NCI-H82 (cell line): Measurements from ENCODE around the gene OOSP4A.
A peak's percentile ranks its signal among the peaks of the same experiment; 100 is the strongest.
"Not testable (repeated sequence)": the region's sequence is repeated elsewhere in the genome, so short reads cannot be mapped to it uniquely, and the experiment has no call there.

Experiments used
- DNase-seq: peaks from one replicate; lab custom pipeline; 2025; lab: John Stamatoyannopoulos, UW

OOSP4A gene

GRCh38 chr11:59981106-59981770 lies 17.4 kb downstream of the OOSP4A start:
- no peak for DNase-seq

DNA sequence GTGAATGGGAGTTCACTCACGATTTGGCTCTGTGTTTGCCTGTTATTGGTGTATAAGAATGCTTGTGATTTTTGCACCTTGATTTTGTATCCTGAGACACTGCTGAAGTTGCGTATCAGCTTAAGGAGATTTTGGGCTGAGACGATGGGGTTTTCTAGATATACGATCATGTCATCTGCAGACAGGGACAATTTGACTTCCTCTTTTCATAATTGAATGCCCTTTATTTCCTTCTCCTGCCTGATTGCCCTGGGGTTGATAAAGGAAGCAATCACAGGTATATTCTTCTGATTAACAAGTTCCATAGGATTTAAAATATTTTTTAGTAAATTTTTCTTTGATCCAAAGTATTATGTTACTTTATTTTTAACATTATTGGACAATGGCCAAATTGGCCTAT lies 18.2 kb downstream of the OOSP4A start:
- DNase-seq, result not testable (repeated sequence)

DNA sequence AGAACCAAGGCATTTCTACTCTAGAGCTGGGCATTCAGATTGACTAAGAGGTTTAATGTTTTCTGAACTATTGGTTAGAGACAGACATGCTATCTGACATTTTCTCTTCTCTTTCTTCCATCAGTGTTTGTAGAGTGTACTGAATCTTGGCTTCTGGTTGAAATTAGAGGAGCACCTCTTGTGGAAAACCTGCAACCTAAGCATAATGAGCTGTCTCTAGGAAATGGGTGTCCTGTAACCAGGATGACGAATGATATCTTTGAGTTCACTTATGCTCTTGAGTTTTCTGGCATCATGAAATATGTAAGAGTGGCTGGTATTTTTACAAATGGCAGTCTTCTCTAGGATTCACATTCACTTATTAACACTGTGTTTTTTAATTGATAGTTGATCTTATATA lies 19.4 kb downstream of the OOSP4A start:
- DNase-seq, result no peak

DNA sequence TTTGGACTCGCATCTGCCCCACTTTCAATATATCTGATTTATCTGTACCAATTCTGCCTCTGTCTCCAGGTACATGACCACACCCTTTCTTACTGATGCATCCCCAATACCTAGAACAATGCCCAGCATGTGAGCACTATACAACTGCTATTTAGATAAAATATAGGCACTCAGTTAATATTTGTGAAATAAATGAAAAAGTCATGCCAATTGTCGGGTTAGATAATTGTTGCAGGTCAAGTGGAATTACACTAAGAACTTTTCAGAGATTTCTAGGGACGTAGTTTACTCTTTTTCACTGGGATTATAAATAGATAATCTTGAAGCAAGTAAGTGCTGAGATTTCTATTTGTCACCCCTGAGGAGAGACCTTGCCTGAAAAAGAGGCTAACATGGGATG lies 20.5 kb downstream of the OOSP4A start:
- DNase-seq, result no peak

DNA sequence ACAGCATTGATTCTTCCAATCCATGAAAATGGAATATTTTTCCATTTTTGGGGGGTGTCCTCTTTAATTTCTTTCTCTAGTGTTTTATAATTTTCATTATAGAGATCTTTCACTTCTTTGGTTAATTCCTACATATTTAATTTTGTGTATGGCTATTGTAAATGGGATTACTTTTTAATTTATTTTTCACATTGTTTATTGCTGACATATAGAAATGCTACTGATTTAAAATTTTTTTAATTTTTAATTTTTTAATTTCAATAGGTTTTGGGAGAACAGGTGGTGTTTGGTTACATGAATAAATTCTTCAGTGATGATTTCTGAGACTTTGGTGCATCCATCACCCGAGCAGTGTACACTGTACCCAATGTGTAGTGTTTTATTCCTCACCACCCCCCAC lies 26.6 kb downstream of the OOSP4A start:
- no peak for DNase-seq

GRCh38 chr11:59992425-59992824 lies 28.6 kb downstream of the OOSP4A start:
- no peak for DNase-seq

DNA sequence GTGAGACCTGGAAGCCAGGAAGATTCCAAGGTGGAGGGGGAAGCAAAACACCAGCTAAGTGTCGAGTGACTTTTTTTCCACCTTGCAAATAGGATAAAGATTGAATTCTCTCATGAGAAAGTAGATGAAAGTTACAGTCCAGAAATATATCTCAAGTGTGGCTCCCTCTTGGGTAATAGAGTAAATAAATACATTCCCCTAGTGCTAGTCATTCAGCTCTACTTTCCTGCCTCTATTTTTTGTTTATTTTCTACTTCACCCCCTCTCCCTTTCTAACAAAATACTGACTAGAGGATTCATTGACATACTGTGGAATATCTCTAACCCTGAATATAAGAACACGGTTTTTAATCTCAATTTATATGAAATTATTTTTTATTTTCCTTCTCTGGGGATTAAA lies 34.0 kb downstream of the OOSP4A start:
- no peak for DNase-seq

- peak; percentile 60 for DNase-seq
Observed at GRCh38 chr11:59999691-60000090, 35.9 kb downstream of the OOSP4A start.

GRCh38 chr11:60003729-60004128 lies 39.9 kb downstream of the OOSP4A start:
- no peak for DNase-seq

DNA sequence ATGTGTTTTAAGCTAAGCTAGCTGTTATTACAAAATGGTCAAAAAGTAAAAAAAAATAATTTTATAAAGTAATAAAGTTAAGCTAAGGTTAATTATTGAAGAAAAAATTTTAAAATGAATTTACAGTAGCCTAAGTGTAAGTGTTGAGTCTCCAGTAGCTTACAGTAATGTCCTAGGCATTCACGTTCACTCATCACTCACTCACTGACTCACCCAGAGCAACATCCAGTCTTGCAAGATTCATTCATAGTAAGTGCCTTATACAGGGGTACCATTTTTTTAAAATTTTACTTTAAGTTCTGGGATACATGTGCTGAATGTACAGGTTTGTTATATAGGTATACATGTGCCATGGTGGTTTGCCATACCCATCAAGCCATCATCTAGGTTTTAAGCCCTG lies 41.5 kb downstream of the OOSP4A start:
- no peak for DNase-seq

DNA sequence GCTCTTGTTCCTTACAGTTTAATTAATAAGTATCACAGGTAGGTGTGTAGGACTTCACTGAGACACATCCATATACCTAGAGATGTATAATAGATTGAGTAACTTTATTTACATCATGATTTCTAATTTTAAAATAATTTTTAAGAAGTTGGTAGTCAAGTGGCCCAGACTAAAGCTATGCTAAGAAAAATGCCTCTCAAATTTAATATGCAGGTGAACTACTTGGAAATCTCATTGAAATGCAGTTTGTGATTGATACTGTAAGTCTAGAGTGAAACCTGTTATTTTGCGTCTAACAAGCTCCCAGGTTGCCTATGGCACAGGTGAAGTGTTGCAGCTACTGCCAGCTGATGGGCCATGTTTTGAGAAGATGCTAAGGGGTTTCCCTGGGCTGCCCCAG lies 53.0 kb downstream of the OOSP4A start, which contains the start of gene OOSP4B:
Gene OOSP4B, plus strand, starts transcription at position 301 of the 400 bp plus-strand sequence.
- DNase-seq, result no peak

GRCh38 chr11:60018058-60018457 lies 54.2 kb downstream of the OOSP4A start:
- no peak for DNase-seq
